CD4-positive, alpha-beta T cell (primary cell): ENCODE measurements around the gene CDH13. TPM values are rescaled to one million over a fixed set of nuclear protein-coding genes. Genes with fewer than 3 reads are reported as not detected.

Experiments used
- ATAC-seq: fragments of 200-7000 bp; cut with Tn5 transposase; one replicate; pipeline ENCODE4 v1.10.0; 2022; ENCODE audit warnings: mild to moderate bottlenecking; ENCODE audit not compliant: poor library complexity
- CTCF ChIA-PET: fragments of 350-600 bp; sonication (Branson Sonifier 250); formaldehyde crosslinking; loops from one replicate; lab custom pipeline; 2021; ENCODE audit warnings: antibody characterized with exemption, inconsistent platforms; lab: Charles Lee
- POLR2A ChIA-PET: fragments of 350-600 bp; sonication (Branson Sonifier 250); formaldehyde crosslinking; loops from one replicate; lab custom pipeline; 2021; ENCODE audit warnings: antibody characterized with exemption, inconsistent platforms; lab: Charles Lee
- DNase-seq, 14 experiments: peaks; one replicate each; pipeline ENCODE4 v3.0.0-alpha.2; 2013 to 2020; ENCODE audit warnings: mixed read lengths in 2 of 14
- H3K27ac ChIP-seq, 2 donors: one replicate each; pipeline versions ENCODE4 v1.5.1 to v1.7.0; 2013; ENCODE audit warnings: low read length in 2 of 2, low read depth in 1 of 2, mild to moderate bottlenecking in 1 of 2
- H3K27me3 ChIP-seq, 2 experiments: 1 replicate in 1 of 2; 2 replicates in 1 of 2; pipeline versions ENCODE4 v1.6.1 to v1.7.0; 2013; ENCODE audit warnings: low read length in 2 of 2, control low read depth in 1 of 2, mild to moderate bottlenecking in 1 of 2, moderate library complexity in 1 of 2; ENCODE audit not compliant: insufficient read depth in 2 of 2, control insufficient read depth in 1 of 2
- H3K36me3 ChIP-seq: one replicate; pipeline ENCODE4 v1.6.1; 2013; ENCODE audit warnings: low read length, control low read depth; ENCODE audit not compliant: insufficient read depth
- H3K4me1 ChIP-seq: one replicate; pipeline ENCODE4 v1.6.1; 2013; ENCODE audit warnings: low read length, control low read depth; ENCODE audit not compliant: insufficient read depth
- H3K4me3 ChIP-seq: one replicate; pipeline ENCODE4 v1.5.1; 2013; ENCODE audit warnings: mild to moderate bottlenecking, low read length, moderate library complexity
- H3K9me3 ChIP-seq, 2 experiments: 1 replicate in 1 of 2; 2 replicates in 1 of 2; pipeline versions ENCODE4 v1.6.1 to v1.7.0; 2013; ENCODE audit warnings: low read length in 2 of 2, mild to moderate bottlenecking in 2 of 2, control low read depth in 1 of 2, moderate library complexity in 1 of 2; ENCODE audit not compliant: control insufficient read depth in 1 of 2, insufficient read depth in 1 of 2
- H3K27ac Mint-ChIP-seq: one replicate; pipeline ENCODE4 v1.8.0; 2020; ENCODE audit warnings: mixed read lengths
- H3K27me3 Mint-ChIP-seq: one replicate; pipeline ENCODE4 v1.8.0; 2021; ENCODE audit warnings: mixed read lengths
- H3K36me3 Mint-ChIP-seq: one replicate; pipeline ENCODE4 v1.8.0; 2021; ENCODE audit warnings: low read depth, mixed read lengths
- H3K4me1 Mint-ChIP-seq: one replicate; pipeline ENCODE4 v1.8.0; 2021; ENCODE audit warnings: low read depth, mixed read lengths
- H3K4me3 Mint-ChIP-seq: one replicate; pipeline ENCODE4 v1.8.0; 2020; ENCODE audit warnings: mild to moderate bottlenecking, mixed read lengths
- H3K9me3 Mint-ChIP-seq: one replicate; pipeline ENCODE4 v1.8.0; 2020; ENCODE audit warnings: mixed read lengths
- intact Hi-C, 2 experiments: fragments of 100-400 bp; cut with DNase I in 1 of 2; cut with micrococcal nuclease in 1 of 2; formaldehyde crosslinking; loops; one replicate each; pipeline versions ENCODE4 v1.15.1 to v1.9.0; 2023 to 2025; cut with DNase I, micrococcal nuclease
- total RNA-seq, 174 experiments: library from RNA in 2 of 174; stranded (reverse) in 2 of 174; gene quantifications; one replicate each; pipeline ENCODE4 v1.2.3 and lab custom pipeline; 2021 to 2026
- TF ChIP-seq, protein P1 (sequence below): fragments of 200-600 bp; IDR thresholded peaks from one replicate; pipeline ENCODE4 v1.8.0; 2022; ENCODE audit warnings: antibody characterized with exemption, mild to moderate bottlenecking

CDH13 gene
- total RNA-seq, 2 experiments from 2014 or later = not detected

DNA sequence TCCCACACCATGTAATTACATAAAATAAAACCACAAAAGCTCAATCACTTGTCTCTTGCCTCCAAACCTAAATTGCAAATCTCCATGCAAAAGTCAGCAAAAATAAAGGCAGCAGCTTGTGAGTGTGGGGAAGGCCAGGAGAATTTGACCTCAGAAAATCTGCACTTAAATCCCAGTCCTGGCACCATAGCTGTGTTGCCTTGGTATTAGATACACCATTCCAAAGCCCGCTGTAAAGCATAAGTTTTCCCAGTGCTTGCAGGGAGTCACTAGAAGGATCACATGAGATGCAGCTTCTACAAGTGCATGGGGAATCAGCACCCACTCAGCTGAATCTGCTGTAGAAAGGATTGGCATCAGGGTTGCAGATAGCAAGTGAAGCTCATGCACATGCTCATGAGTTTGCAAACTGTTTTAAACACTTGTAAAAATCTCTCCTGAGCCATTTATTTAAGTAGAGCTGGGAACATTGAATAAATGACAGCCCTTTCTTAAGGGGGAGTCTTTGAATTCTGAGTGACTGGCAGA lies 686.0 kb downstream of the CDH13 start:
- DNase-seq (no peak), ATAC-seq (no peak)
- H3K4me1 ChIP-seq = no peaks in the 10 kb centered on the region
- Mint-ChIP-seq H3K4me3 (no peak overlapping the region), H3K27me3 (peaks cover 17% of the 10 kb centered on the region), H3K9me3 (no peaks in the 10 kb centered on the region), H3K27ac (no peak overlapping the region), H3K4me1 (no peaks in the 10 kb centered on the region), H3K36me3 (no peaks in the 10 kb centered on the region)
- H3K27me3 ChIP-seq = no peaks in the 10 kb centered on the region
- H3K4me3 ChIP-seq = no peak overlapping the region
- TF ChIP-seq, protein P1, sequence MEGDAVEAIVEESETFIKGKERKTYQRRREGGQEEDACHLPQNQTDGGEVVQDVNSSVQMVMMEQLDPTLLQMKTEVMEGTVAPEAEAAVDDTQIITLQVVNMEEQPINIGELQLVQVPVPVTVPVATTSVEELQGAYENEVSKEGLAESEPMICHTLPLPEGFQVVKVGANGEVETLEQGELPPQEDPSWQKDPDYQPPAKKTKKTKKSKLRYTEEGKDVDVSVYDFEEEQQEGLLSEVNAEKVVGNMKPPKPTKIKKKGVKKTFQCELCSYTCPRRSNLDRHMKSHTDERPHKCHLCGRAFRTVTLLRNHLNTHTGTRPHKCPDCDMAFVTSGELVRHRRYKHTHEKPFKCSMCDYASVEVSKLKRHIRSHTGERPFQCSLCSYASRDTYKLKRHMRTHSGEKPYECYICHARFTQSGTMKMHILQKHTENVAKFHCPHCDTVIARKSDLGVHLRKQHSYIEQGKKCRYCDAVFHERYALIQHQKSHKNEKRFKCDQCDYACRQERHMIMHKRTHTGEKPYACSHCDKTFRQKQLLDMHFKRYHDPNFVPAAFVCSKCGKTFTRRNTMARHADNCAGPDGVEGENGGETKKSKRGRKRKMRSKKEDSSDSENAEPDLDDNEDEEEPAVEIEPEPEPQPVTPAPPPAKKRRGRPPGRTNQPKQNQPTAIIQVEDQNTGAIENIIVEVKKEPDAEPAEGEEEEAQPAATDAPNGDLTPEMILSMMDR = no peak
- POLR2A ChIA-PET = no interaction called here
- H3K36me3 ChIP-seq = no peaks in the 10 kb centered on the region
- peaks cover 0 to 4% of the 10 kb centered on the region in 2 experiments for H3K9me3 ChIP-seq
- intact Hi-C loops = no loop called here
- H3K27ac ChIP-seq = no peak overlapping the region
- CTCF ChIA-PET = no interaction called here

- POLR2A ChIA-PET = no interaction called here
- H3K36me3 Mint-ChIP-seq = no peaks in the 10 kb centered on the region
- H3K27me3 Mint-ChIP-seq = peaks cover under 1% of the 10 kb centered on the region
- no peak overlapping the region for H3K27ac ChIP-seq
- H3K27ac Mint-ChIP-seq = no peak overlapping the region
- H3K4me3 ChIP-seq = no peak overlapping the region
- no peak overlapping the region for H3K4me3 Mint-ChIP-seq
- no peaks in the 10 kb centered on the region for H3K36me3 ChIP-seq
- intact Hi-C loops = no loop called here
- H3K4me1 Mint-ChIP-seq = no peaks in the 10 kb centered on the region
- DNase-seq (no peak), ATAC-seq (no peak)
- CTCF ChIA-PET = no interaction called here
- no peaks in the 10 kb centered on the region for H3K4me1 ChIP-seq
- no peaks in the 10 kb centered on the region for H3K27me3 ChIP-seq
- no peaks in the 10 kb centered on the region for H3K9me3 ChIP-seq
- TF ChIP-seq, protein P1 = no peak
- H3K9me3 Mint-ChIP-seq = no peaks in the 10 kb centered on the region
These were observed 688.5 kb downstream of the CDH13 start for GRCh38 chr16:83315271-83315670.

- H3K27ac ChIP-seq = no peak overlapping the region
- no peaks in the 10 kb centered on the region for H3K27me3 ChIP-seq
- H3K4me1 ChIP-seq = no peaks in the 10 kb centered on the region
- intact Hi-C loops = no loop called here
- ChIA-PET POLR2A (no interaction called here), CTCF (no interaction called here)
- no peaks in the 10 kb centered on the region for H3K9me3 ChIP-seq
- TF ChIP-seq, protein P1 = no peak
- no peaks in the 10 kb centered on the region for H3K36me3 ChIP-seq
- H3K4me3 ChIP-seq = no peak overlapping the region
- H3K36me3 Mint-ChIP-seq = no peaks in the 10 kb centered on the region
- H3K27me3 Mint-ChIP-seq = no peaks in the 10 kb centered on the region
- no peaks in the 10 kb centered on the region for H3K9me3 Mint-ChIP-seq
- no peak overlapping the region for H3K4me3 Mint-ChIP-seq
- ATAC-seq = no peak
- H3K4me1 Mint-ChIP-seq = no peaks in the 10 kb centered on the region
- no peak overlapping the region for H3K27ac Mint-ChIP-seq
- DNase-seq = no peak
These were observed 689.7 kb downstream of the CDH13 start for GRCh38 chr16:83316458-83316857.
